Muscle layer of duodenum (tissue), 2 donors: Measurements from ENCODE around the gene CPM.

Experiments
- H3K27ac ChIP-seq: one replicate; pipeline ENCODE4 v1.7.0; 2013; ENCODE audit warnings: mild to moderate bottlenecking, low read length
- H3K27me3 ChIP-seq: one replicate; pipeline ENCODE4 v1.7.0; 2013; ENCODE audit warnings: low read depth, mild to moderate bottlenecking, control low read depth, low read length
- H3K36me3 ChIP-seq, 2 donors: one replicate each; pipeline ENCODE4 v1.7.0; 2013; ENCODE audit warnings: low read length in 2 of 2, control low read depth in 1 of 2, mild to moderate bottlenecking in 1 of 2; ENCODE audit not compliant: insufficient read depth in 2 of 2, control insufficient read depth in 1 of 2
- H3K4me1 ChIP-seq, 2 donors: one replicate each; pipeline ENCODE4 v1.7.0; 2013; ENCODE audit warnings: low read length in 2 of 2, mild to moderate bottlenecking in 2 of 2, control low read depth in 1 of 2, moderate library complexity in 1 of 2; ENCODE audit not compliant: insufficient read depth in 2 of 2, control insufficient read depth in 1 of 2
- H3K4me3 ChIP-seq, 2 donors: one replicate each; pipeline ENCODE4 v1.7.0; 2013; ENCODE audit warnings: low read length in 2 of 2, low read depth in 1 of 2, mild to moderate bottlenecking in 1 of 2
- H3K9me3 ChIP-seq, 2 donors: one replicate each; pipeline ENCODE4 v1.7.0; 2013; ENCODE audit warnings: low read length in 2 of 2, control low read depth in 1 of 2, mild to moderate bottlenecking in 1 of 2; ENCODE audit not compliant: control insufficient read depth in 1 of 2
- donor health status: healthy.

Gene CPM

GRCh38 chr12:68932961-68933893 lies at the start of gene CPM:
TSS of gene CPM (minus strand) at chr12:68933171. CDS start at chr12:68932837, 334 bp downstream.
- Histone ChIP-seq H3K27me3 (peaks cover 5% of the 10 kb centered on the region), H3K9me3 (no peaks in the 10 kb centered on the region), H3K4me1 (peaks cover 0 to 8% of the 10 kb centered on the region in 2 donors), H3K4me3 (peak within 1 kb of the TSS; percentile 42 to 67), H3K27ac (peak within 1 kb of the TSS; percentile 7), H3K36me3 (no peaks in the 10 kb centered on the region)

- Histone ChIP-seq H3K4me1 (no peaks in the 10 kb centered on the region), H3K4me3 (no peak overlapping the region), H3K9me3 (peaks cover 0 to 9% of the 10 kb centered on the region in 2 donors), H3K36me3 (no peaks in the 10 kb centered on the region), H3K27ac (no peak overlapping the region), H3K27me3 (no peaks in the 10 kb centered on the region)
Measured at GRCh38 chr12:68981516-68981915, 48.5 kb upstream of the CPM start.

- peaks cover 0 to 9% of the 10 kb centered on the region in 2 donors for H3K9me3 ChIP-seq
- no peaks in the 10 kb centered on the region for H3K27me3 ChIP-seq
- no peak overlapping the region for H3K4me3 ChIP-seq
- no peaks in the 10 kb centered on the region for H3K4me1 ChIP-seq
- no peaks in the 10 kb centered on the region for H3K36me3 ChIP-seq
- H3K27ac ChIP-seq: no peak overlapping the region
Measured at GRCh38 chr12:68980476-68981212, 47.7 kb upstream of the CPM start.

- Histone ChIP-seq H3K36me3 (no peaks in the 10 kb centered on the region), H3K4me3 (no peak overlapping the region), H3K4me1 (no peaks in the 10 kb centered on the region), H3K27ac (no peak overlapping the region), H3K9me3 (peaks cover 0 to 9% of the 10 kb centered on the region in 2 donors), H3K27me3 (no peaks in the 10 kb centered on the region)
Measured at GRCh38 chr12:68978678-68979077, 45.7 kb upstream of the CPM start.

GRCh38 chr12:68977909-68978610 lies 45.1 kb upstream of the CPM start:
- H3K27ac ChIP-seq: no peak overlapping the region
- H3K4me1 ChIP-seq: no peaks in the 10 kb centered on the region
- no peak overlapping the region for H3K4me3 ChIP-seq
- H3K36me3 ChIP-seq: no peaks in the 10 kb centered on the region
- peaks cover 0 to 6% of the 10 kb centered on the region in 2 donors for H3K9me3 ChIP-seq
- no peaks in the 10 kb centered on the region for H3K27me3 ChIP-seq

- no peaks in the 10 kb centered on the region for H3K9me3 ChIP-seq
- no peak overlapping the region for H3K4me3 ChIP-seq
- no peaks in the 10 kb centered on the region for H3K27me3 ChIP-seq
- no peak overlapping the region for H3K27ac ChIP-seq
- H3K4me1 ChIP-seq: no peaks in the 10 kb centered on the region
- no peaks in the 10 kb centered on the region for H3K36me3 ChIP-seq
Measured at GRCh38 chr12:68977335-68977734, 44.4 kb upstream of the CPM start.

- H3K4me1 ChIP-seq: no peaks in the 10 kb centered on the region
- H3K4me3 ChIP-seq: no peak overlapping the region
- H3K27me3 ChIP-seq: no peaks in the 10 kb centered on the region
- no peaks in the 10 kb centered on the region for H3K36me3 ChIP-seq
- H3K9me3 ChIP-seq: no peaks in the 10 kb centered on the region
- H3K27ac ChIP-seq: no peak overlapping the region
Measured at GRCh38 chr12:68976395-68976841, 43.4 kb upstream of the CPM start.

- Histone ChIP-seq H3K36me3 (no peaks in the 10 kb centered on the region), H3K4me3 (no peak overlapping the region), H3K4me1 (no peaks in the 10 kb centered on the region), H3K27ac (no peak overlapping the region), H3K27me3 (no peaks in the 10 kb centered on the region), H3K9me3 (no peaks in the 10 kb centered on the region)
Measured at GRCh38 chr12:68975811-68976210, 42.8 kb upstream of the CPM start.

GRCh38 chr12:68972595-68972994 lies 39.6 kb upstream of the CPM start:
- H3K27ac ChIP-seq: no peak overlapping the region
- H3K36me3 ChIP-seq: no peaks in the 10 kb centered on the region

GRCh38 chr12:68971404-68971803 lies 38.4 kb upstream of the CPM start:
- no peaks in the 10 kb centered on the region for H3K9me3 ChIP-seq
- H3K4me1 ChIP-seq: no peaks in the 10 kb centered on the region
- H3K4me3 ChIP-seq: no peak overlapping the region
- H3K27ac ChIP-seq: no peak overlapping the region
- no peaks in the 10 kb centered on the region for H3K36me3 ChIP-seq
- no peaks in the 10 kb centered on the region for H3K27me3 ChIP-seq

More at GRCh38 chr12:68972595-68972994, 39.6 kb upstream of the CPM start:
- Histone ChIP-seq H3K27me3 (no peaks in the 10 kb centered on the region), H3K4me3 (no peak overlapping the region), H3K4me1 (no peaks in the 10 kb centered on the region), H3K9me3 (no peaks in the 10 kb centered on the region)

- Histone ChIP-seq H3K9me3 (no peaks in the 10 kb centered on the region), H3K4me3 (no peak overlapping the region)
Measured at GRCh38 chr12:68970951-68971350, 38.0 kb upstream of the CPM start.

More at GRCh38 chr12:68970951-68971350, 38.0 kb upstream of the CPM start:
- Histone ChIP-seq H3K36me3 (no peaks in the 10 kb centered on the region), H3K27me3 (no peaks in the 10 kb centered on the region), H3K4me1 (no peaks in the 10 kb centered on the region), H3K27ac (no peak overlapping the region)
